GM12872 (cell line): ENCODE measurements around the gene GPR21.

Source experiments
- CTCF ChIP-seq: IDR thresholded peaks from 3 replicates; pipeline ENCODE4 v1.5.1; 2011; ENCODE audit warnings: low read depth, mild to moderate bottlenecking, low read length, moderate library complexity; ENCODE audit not compliant: insufficient read depth

The GPR21 gene

GRCh38 chr9:123043081-123043939, 9.8 kb downstream of the GPR21 start:
- no peak for TF ChIP-seq CTCF

GRCh38 chr9:123044586-123044985, 11.1 kb downstream of the GPR21 start:
- TF ChIP-seq CTCF: no peak

GRCh38 chr9:123046406-123047195, 13.1 kb downstream of the GPR21 start:
- no peak for TF ChIP-seq CTCF

- no peak for TF ChIP-seq CTCF
Measured at GRCh38 chr9:123048748-123049147, 15.3 kb downstream of the GPR21 start.

- TF ChIP-seq CTCF: no peak
Measured at GRCh38 chr9:123049589-123050222, 16.2 kb downstream of the GPR21 start.

- TF ChIP-seq CTCF: no peak
Measured at GRCh38 chr9:123053046-123053445, 19.6 kb downstream of the GPR21 start.

GRCh38 chr9:123053711-123054110, 20.2 kb downstream of the GPR21 start:
- no peak for TF ChIP-seq CTCF
